Ovary (tissue), 9 donors: ENCODE data around the gene BAZ2B. TPM values are rescaled to one million over a fixed set of nuclear protein-coding genes. Genes with fewer than 3 reads are reported as not detected.

ENCODE experiments used
- DNase-seq, 5 donors: peaks; one replicate each; pipeline ENCODE4 v3.0.0-alpha.2; 2019 to 2020
- H3K27ac ChIP-seq, 2 donors: fragments of 200-600 bp; one replicate each; pipeline versions ENCODE4 v1.5.1 to v1.8.0; 2019 to 2022
- H3K27me3 ChIP-seq: fragments of 200-600 bp; one replicate; pipeline ENCODE4 v1.8.0; 2022
- H3K36me3 ChIP-seq: fragments of 200-600 bp; sonication (generic); one replicate; pipeline ENCODE4 v1.5.1; 2019
- H3K4me1 ChIP-seq: one replicate; pipeline ENCODE4 v1.8.1; 2013; ENCODE audit warnings: mild to moderate bottlenecking, moderate library complexity; ENCODE audit not compliant: insufficient read depth
- H3K4me3 ChIP-seq: fragments of 200-600 bp; sonication (generic); one replicate; pipeline ENCODE4 v1.5.1; 2017
- H3K9me3 ChIP-seq, 2 donors: fragments of 200-600 bp in 1 of 2; sonication (generic) in 1 of 2; one replicate each; pipeline versions ENCODE4 v1.5.1 to v1.8.1; 2013 to 2019; ENCODE audit warnings: mild to moderate bottlenecking in 1 of 2, moderate library complexity in 1 of 2
- CTCF ChIP-seq, 3 donors: fragments of 450-650 bp in 2 of 3; fragments of 200-600 bp in 1 of 3; IDR thresholded peaks; one replicate each; pipeline versions ENCODE4 v1.5.1 to v1.8.0; 2016 to 2022; ENCODE audit warnings: antibody characterized with exemption in 3 of 3, mild to moderate bottlenecking in 1 of 3
- EP300 ChIP-seq: sonication (generic); formaldehyde crosslinking; IDR thresholded peaks from one replicate; pipeline ENCODE4 v1.6.1; 2017; ENCODE audit warnings: antibody characterized with exemption
- POLR2A ChIP-seq: fragments of 450-650 bp; IDR thresholded peaks from one replicate; pipeline ENCODE4 v1.6.1; 2017; ENCODE audit warnings: antibody characterized with exemption, mild to moderate bottlenecking, moderate library complexity
- WGBS, 3 donors: extraction: QIAGEN DNeasy Blood & Tissue Kit in 1 of 3; methylation state at CpG; one replicate each; pipeline versions ENCODE4 v1.1.5 to v1.1.7; 2013 to 2017; 5-methylcytosine and 5-hydroxymethylcytosine counted together
- intact Hi-C, 4 donors: fragments of 100-400 bp; cut with DNase I; formaldehyde crosslinking; loops; one replicate each; pipeline versions ENCODE4 v1.11.0 to v1.15.1; 2022 to 2023
- polyA plus RNA-seq, 2 donors: library from polyadenylated mRNA; stranded (reverse); fragments of 200-250 nt in 1 of 2; fragments of 350-450 nt in 1 of 2; fragmentation: Illumina TruSeq in 1 of 2; extraction: RNeasy Lipid Tissue Mini Kit (QIAGEN cat#74804) in 1 of 2; gene quantifications; one replicate each; pipeline ENCODE4 v1.2.3, GENCODE V29; 2013 to 2014
- total RNA-seq, 7 donors: library from RNA; depleted of rRNA in 2 of 7; stranded (reverse); fragments of >200 nt in 2 of 7; fragmentation: NEBNext Ultra II Directional in 3 of 7; extraction: Animal tissue kit (Norgen Biotek cat#: 25700) in 3 of 7; gene quantifications; one replicate each; pipeline versions ENCODE4 v1.1.0 to v1.2.4, GENCODE V29; 2016 to 2023
- donor health status: DM: no; HTN: no; CAD: no; lungs with moderate emphysema.
- donor health status: DM: no; HTN: no; CAD: no.
- donor health status: Bipolar disorder and iron deficiency.
- donor health status: DM: yes; HTN: yes; CAD: no.
- donor health status: DM: no; HTN: no; CAD: no.
- donor health status: DM: yes; HTN: yes; CAD: no.

The BAZ2B gene
- total and polyA plus RNA-seq, 9 donors = 31.8 to 131 (median 99.4) TPM

DNA sequence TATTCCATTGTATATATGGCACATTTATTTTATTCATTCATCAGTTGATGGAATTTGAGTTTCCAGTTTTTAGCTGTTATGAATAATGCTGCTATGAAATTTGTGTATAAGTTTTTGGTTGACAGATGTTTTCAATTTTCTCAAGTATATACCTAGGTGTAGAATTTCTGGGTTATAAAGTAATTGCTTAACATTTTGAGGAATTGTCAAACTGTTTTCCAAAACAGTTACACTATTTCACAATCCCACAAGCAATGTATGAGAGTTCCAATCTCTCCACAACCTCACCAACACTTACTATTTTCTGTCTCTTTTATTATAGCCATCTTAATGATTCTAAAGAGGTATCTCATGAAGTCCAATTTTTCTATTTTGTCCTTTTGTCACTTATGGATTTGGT is 317.4 kb downstream of the BAZ2B start:
- no peak overlapping the region for H3K27ac ChIP-seq
- H3K9me3 ChIP-seq = no peaks in the 10 kb centered on the region
- H3K4me3 ChIP-seq = no peak overlapping the region
- H3K27me3 ChIP-seq = no peaks in the 10 kb centered on the region
- no peak for TF ChIP-seq POLR2A
- TF ChIP-seq CTCF (IDR thresholded peaks at IDR 0.05) = no peak
- TF ChIP-seq EP300 = no peak
- H3K4me1 ChIP-seq = no peaks in the 10 kb centered on the region
- DNase-seq = no peak
- intact Hi-C loops = no loop called here
- no peaks in the 10 kb centered on the region for H3K36me3 ChIP-seq

DNA sequence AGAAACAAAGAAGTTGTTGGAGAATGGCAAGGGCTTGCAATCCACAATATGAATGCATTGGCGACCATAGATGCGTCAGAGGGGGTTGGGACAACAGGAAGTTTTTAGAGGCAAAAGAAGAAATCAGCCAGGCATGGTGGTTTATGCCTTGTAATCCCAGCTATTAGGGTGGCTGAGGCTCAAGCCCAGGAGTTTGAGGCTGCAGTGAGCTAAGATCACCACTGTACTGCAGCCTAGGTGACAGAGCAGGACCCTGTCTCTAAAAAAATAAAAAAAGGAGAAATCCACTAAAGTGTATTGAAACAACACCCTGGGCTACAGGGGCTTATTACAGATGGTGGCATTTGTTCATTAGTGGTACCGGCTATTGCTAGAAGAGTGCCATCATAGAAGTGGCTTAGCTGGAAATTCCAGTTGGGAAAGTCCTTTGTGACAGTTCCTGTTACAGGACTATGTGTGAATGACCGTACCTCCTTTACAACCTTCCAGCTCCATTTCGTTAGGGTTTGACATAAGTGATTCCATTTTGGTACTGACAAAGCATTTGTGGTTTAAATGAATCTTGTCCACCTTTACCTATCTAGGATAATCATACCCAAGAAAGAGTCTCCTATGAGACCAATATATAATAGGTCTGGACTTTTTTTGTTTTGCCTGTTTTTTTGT is 319.2 kb downstream of the BAZ2B start:
- no peak overlapping the region for H3K4me3 ChIP-seq
- H3K4me1 ChIP-seq = no peaks in the 10 kb centered on the region
- no peaks in the 10 kb centered on the region for H3K36me3 ChIP-seq
- WGBS, 3 donors = 93 to 95% (median 95%) methylated on average over 5 of the region's 5 CpGs
- no peak overlapping the region for H3K27ac ChIP-seq
- intact Hi-C loops = no loop called here
- H3K9me3 ChIP-seq = no peaks in the 10 kb centered on the region
- DNase-seq = no peak
- no peaks in the 10 kb centered on the region for H3K27me3 ChIP-seq
- no peak for TF ChIP-seq EP300
- TF ChIP-seq CTCF (IDR thresholded peaks at IDR 0.05) = no peak

GRCh38 chr2:159292157-159292556 is 324.2 kb downstream of the BAZ2B start:
- Histone ChIP-seq H3K27me3 (no peaks in the 10 kb centered on the region), H3K9me3 (no peaks in the 10 kb centered on the region), H3K4me1 (peaks cover 2% of the 10 kb centered on the region), H3K4me3 (no peak overlapping the region), H3K36me3 (no peaks in the 10 kb centered on the region), H3K27ac (no peak overlapping the region)
- no peak for TF ChIP-seq CTCF (IDR thresholded peaks at IDR 0.05)
- TF ChIP-seq POLR2A = no peak
- no peak for TF ChIP-seq EP300
- 31 to 57% (median 48%) methylated on average over 6 of the region's 6 CpGs for WGBS, 3 donors
- DNase-seq = no peak
- intact Hi-C loops = no loop called here

DNA sequence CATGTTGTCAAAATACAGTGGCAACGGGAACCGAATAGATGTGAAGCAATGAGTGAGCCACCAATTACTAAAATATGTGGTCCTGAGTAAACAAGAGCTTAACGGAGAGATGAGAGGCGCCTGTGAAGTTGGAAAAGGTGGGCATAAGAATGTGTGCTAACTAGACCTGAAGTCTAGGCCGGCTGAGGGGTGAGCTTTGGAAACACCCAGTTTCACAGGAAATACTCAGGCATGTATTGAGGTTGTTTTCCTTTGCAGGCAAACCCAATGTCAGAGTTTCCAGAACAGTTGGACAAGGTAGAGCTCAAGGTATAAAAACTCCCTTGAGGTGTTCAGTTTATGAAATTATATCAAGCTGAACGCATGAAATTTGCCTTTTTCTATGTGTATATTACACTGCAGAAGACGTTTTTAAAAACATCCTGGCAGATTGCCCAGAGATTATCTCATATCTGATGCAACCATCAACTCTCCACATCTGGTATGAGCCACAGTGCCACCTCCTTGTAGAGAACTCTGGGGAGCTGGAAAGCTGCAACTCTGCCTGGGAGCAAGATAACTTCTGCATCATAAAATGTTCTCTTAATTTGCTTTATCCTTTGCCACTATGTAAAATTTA is 325.9 kb downstream of the BAZ2B start:
- Histone ChIP-seq H3K27ac (no peak overlapping the region), H3K4me3 (no peak overlapping the region), H3K27me3 (no peaks in the 10 kb centered on the region), H3K4me1 (peaks cover 3% of the 10 kb centered on the region), H3K9me3 (no peaks in the 10 kb centered on the region), H3K36me3 (no peaks in the 10 kb centered on the region)
- no peak for DNase-seq
- TF ChIP-seq EP300 = no peak
- no peak for TF ChIP-seq CTCF (IDR thresholded peaks at IDR 0.05)
- no peak for TF ChIP-seq POLR2A
- intact Hi-C loops = no loop called here
- WGBS, 3 donors = 61 to 69% (median 64%) methylated on average over 7 of the region's 7 CpGs
